H1 (cell line): Measurements from ENCODE around the gene PDYN. TPM values are rescaled to one million over a fixed set of nuclear protein-coding genes. Genes with fewer than 3 reads are reported as not detected.

ENCODE experiments used
- CTCF ChIA-PET: fragments of 300-600 bp; sonication (Branson Sonifier 250); formaldehyde crosslinking; loops from one replicate; lab custom pipeline; 2021; ENCODE audit not compliant: partially characterized antibody; lab: Charles Lee
- POLR2A ChIA-PET: fragments of 300-600 bp; sonication (Branson Sonifier 250); formaldehyde crosslinking; loops from one replicate; lab custom pipeline; 2021; ENCODE audit warnings: inconsistent platforms; ENCODE audit not compliant: partially characterized antibody; lab: Charles Lee
- DNase-seq, 2 experiments: peaks; one replicate each; pipeline versions ENCODE4 v3.0.0 to v3.0.0-alpha.2; 2010 to 2022; ENCODE audit warnings: low spot score in 2 of 2, low read depth in 1 of 2, mixed read lengths in 1 of 2
- FAIRE-seq: peaks from 2 replicates; lab custom pipeline; 2011; peaks lifted over from hg19 to GRCh38; lab: Jason Lieb, UNC
- H2AFZ ChIP-seq: 2 replicates; pipeline ENCODE4 v1.8.1; 2012; ENCODE audit warnings: low read length, inconsistent platforms
- H2AK5ac ChIP-seq: 2 replicates; pipeline ENCODE4 v1.6.1; 2013; ENCODE audit warnings: low read depth, low read length
- H2BK120ac ChIP-seq: replicated peaks from 2 replicates; pipeline ENCODE3; 2013; ENCODE audit warnings: low read depth, low read length, inconsistent platforms
- H2BK12ac ChIP-seq: 2 replicates; pipeline ENCODE4 v1.6.1; 2013; ENCODE audit warnings: low read depth, low read length
- H2BK15ac ChIP-seq: 2 replicates; pipeline ENCODE4 v1.6.1; 2013; ENCODE audit warnings: low read length
- H2BK20ac ChIP-seq: 2 replicates; pipeline ENCODE4 v1.6.1; 2013; ENCODE audit warnings: low read length
- H2BK5ac ChIP-seq: 2 replicates; pipeline ENCODE4 v1.6.1; 2013; ENCODE audit warnings: low read depth, low read length
- H3K14ac ChIP-seq: 2 replicates; pipeline ENCODE4 v1.6.1; 2013; ENCODE audit warnings: inconsistent platforms; ENCODE audit not compliant: insufficient read length
- H3K18ac ChIP-seq: 2 replicates; pipeline ENCODE4 v1.6.1; 2013; ENCODE audit warnings: low read length; ENCODE audit errors: extremely low read depth
- H3K23ac ChIP-seq: 2 replicates; pipeline ENCODE4 v1.6.1; 2013; ENCODE audit warnings: inconsistent platforms; ENCODE audit not compliant: insufficient read length
- H3K23me2 ChIP-seq: 2 replicates; pipeline ENCODE4 v1.6.1; 2013; ENCODE audit warnings: low read depth, low read length
- H3K27ac ChIP-seq: 2 replicates; pipeline ENCODE4 v1.6.1; 2011; ENCODE audit warnings: low read depth, low read length, inconsistent platforms
- H3K27me3 ChIP-seq, 4 experiments: replicated peaks in 1 of 4; 1 replicate in 1 of 4; 2 replicates in 3 of 4; pipeline versions ENCODE4 v1.6.1 to v1.8.1; 2011 to 2013; ENCODE audit warnings: low read length in 3 of 4, mild to moderate bottlenecking in 3 of 4, inconsistent platforms in 2 of 4, mixed read lengths in 2 of 4, moderate library complexity in 1 of 4; ENCODE audit not compliant: control insufficient read depth in 3 of 4, insufficient read depth in 3 of 4; ENCODE audit errors: extremely low read depth in 1 of 4
- H3K36me3 ChIP-seq, 4 experiments: 2 replicates each; pipeline versions ENCODE4 v1.6.1 to v1.8.1; 2011 to 2013; ENCODE audit warnings: mild to moderate bottlenecking in 4 of 4, low read length in 3 of 4, moderate library complexity in 2 of 4, control low read depth in 1 of 4, inconsistent platforms in 1 of 4; ENCODE audit not compliant: insufficient read depth in 4 of 4, control insufficient read depth in 2 of 4
- H3K4ac ChIP-seq: replicated peaks from 2 replicates; pipeline ENCODE3; 2013; ENCODE audit warnings: low read length, low read depth, mixed read lengths, inconsistent platforms; ENCODE audit not compliant: insufficient read length
- H3K4me1 ChIP-seq, 4 experiments: replicated peaks in 1 of 4; 1 replicate in 1 of 4; 2 replicates in 3 of 4; pipeline versions ENCODE4 v1.6.1 to v1.8.1; 2011 to 2013; ENCODE audit warnings: low read length in 3 of 4, inconsistent platforms in 2 of 4, mixed read lengths in 1 of 4; ENCODE audit not compliant: insufficient read depth in 4 of 4, control insufficient read depth in 3 of 4
- H3K4me2 ChIP-seq, 2 experiments: 2 replicates each; pipeline versions ENCODE4 v1.6.1 to v1.8.1; 2011 to 2013; ENCODE audit warnings: low read depth in 2 of 2, low read length in 2 of 2, control low read depth in 1 of 2, inconsistent platforms in 1 of 2, mild to moderate bottlenecking in 1 of 2; ENCODE audit not compliant: insufficient read depth in 1 of 2
- H3K4me3 ChIP-seq, 4 experiments: fragments of 200-600, 300-600 bp in 1 of 4; sonication (generic), shearing (Covaris generic), sonication (Bioruptor Twin) in 1 of 4; 2 replicates each; pipeline versions ENCODE4 v1.5.1 to v1.8.1; 2011 to 2016; ENCODE audit warnings: low read length in 4 of 4, low read depth in 3 of 4, control low read depth in 2 of 4, inconsistent platforms in 2 of 4, mild to moderate bottlenecking in 2 of 4, mixed read lengths in 1 of 4, moderate library complexity in 1 of 4; ENCODE audit not compliant: insufficient read depth in 2 of 4; ENCODE audit errors: extremely low read depth in 1 of 4
- H3K56ac ChIP-seq: replicated peaks from 2 replicates; pipeline ENCODE3; 2013; ENCODE audit warnings: low read depth, mild to moderate bottlenecking, mixed read lengths, low read length, inconsistent platforms; ENCODE audit not compliant: insufficient read length
- H3K79me1 ChIP-seq: 2 replicates; pipeline ENCODE4 v1.6.1; 2013; ENCODE audit warnings: low read depth, low read length, control low read depth
- H3K79me2 ChIP-seq, 2 experiments: 2 replicates each; pipeline versions ENCODE4 v1.6.1 to v1.8.1; 2012 to 2013; ENCODE audit warnings: low read length in 2 of 2, mild to moderate bottlenecking in 2 of 2, inconsistent platforms in 1 of 2; ENCODE audit not compliant: insufficient read depth in 2 of 2, control insufficient read depth in 1 of 2
- H3K9ac ChIP-seq, 4 experiments: replicated peaks in 1 of 4; 1 replicate in 1 of 4; 2 replicates in 3 of 4; pipeline versions ENCODE4 v1.6.1 to v1.8.1; 2011 to 2013; ENCODE audit warnings: low read depth in 3 of 4, low read length in 3 of 4, control low read depth in 2 of 4, mild to moderate bottlenecking in 2 of 4, moderate library complexity in 2 of 4, inconsistent platforms in 1 of 4; ENCODE audit errors: extremely low read depth in 1 of 4
- H3K9me3 ChIP-seq, 2 experiments: 2 replicates each; pipeline versions ENCODE4 v1.6.1 to v1.8.1; 2012 to 2013; ENCODE audit warnings: mild to moderate bottlenecking in 2 of 2, moderate library complexity in 2 of 2, control low read depth in 1 of 2, inconsistent platforms in 1 of 2, low read depth in 1 of 2, low read length in 1 of 2, mixed read lengths in 1 of 2; ENCODE audit not compliant: insufficient read depth in 2 of 2
- H4K20me1 ChIP-seq, 2 experiments: replicated peaks in 1 of 2; 2 replicates each; pipeline versions ENCODE3 to v1.8.1; 2011 to 2013; ENCODE audit warnings: inconsistent platforms in 2 of 2, low read length in 2 of 2, mild to moderate bottlenecking in 1 of 2; ENCODE audit not compliant: insufficient read depth in 2 of 2, control insufficient read depth in 1 of 2
- H4K5ac ChIP-seq: 2 replicates; pipeline ENCODE4 v1.6.1; 2013; ENCODE audit warnings: low read length, low read depth, mixed read lengths, inconsistent platforms; ENCODE audit not compliant: insufficient read length
- H4K8ac ChIP-seq: 2 replicates; pipeline ENCODE4 v1.8.0; 2013; ENCODE audit warnings: mild to moderate bottlenecking, moderate library complexity, low read length, inconsistent platforms; ENCODE audit not compliant: insufficient read depth; ENCODE audit errors: extremely low read depth
- H4K91ac ChIP-seq: replicated peaks from 2 replicates; pipeline ENCODE3; 2013; ENCODE audit warnings: low read length, mixed read lengths, inconsistent platforms; ENCODE audit not compliant: insufficient read length
- ASH2L ChIP-seq: fragments of 200-600, 300-600 bp; sonication (generic); IDR thresholded peaks from one replicate; pipeline ENCODE4 v1.7.1; 2017; ENCODE audit warnings: low read length
- JUN ChIP-seq: IDR thresholded peaks from 2 replicates; pipeline ENCODE4 v1.6.1; 2011; ENCODE audit warnings: low read depth, mild to moderate bottlenecking, improper control_type of control experiment, low read length
- KDM5A ChIP-seq: fragments of 200-600 bp; IDR thresholded peaks from 2 replicates; pipeline ENCODE4 v1.7.1; 2012; ENCODE audit warnings: mild to moderate bottlenecking, low read length, inconsistent platforms, mixed read lengths
- NRF1 ChIP-seq: IDR thresholded peaks from 2 replicates; pipeline ENCODE4 v1.6.1; 2011; ENCODE audit warnings: mild to moderate bottlenecking, low read depth, low read length, improper control_type of control experiment
- POLR2A ChIP-seq, 2 experiments: IDR thresholded peaks; 1 replicate in 1 of 2; 2 replicates in 1 of 2; pipeline ENCODE4 v1.6.1; 2011; ENCODE audit warnings: low read depth in 2 of 2, low read length in 2 of 2, mild to moderate bottlenecking in 2 of 2; ENCODE audit errors: control extremely low read depth in 1 of 2
- POU5F1 ChIP-seq: IDR thresholded peaks from 2 replicates; pipeline ENCODE4 v1.6.1; 2011; ENCODE audit warnings: low read depth, mild to moderate bottlenecking, low read length, moderate library complexity
- SUZ12 ChIP-seq: fragments of 200-600 bp; sonication (generic); IDR thresholded peaks from 2 replicates; pipeline ENCODE4 v1.6.1; 2012; ENCODE audit warnings: mild to moderate bottlenecking, inconsistent platforms, low read length, moderate library complexity, mixed read lengths
- TAF1 ChIP-seq: IDR thresholded peaks from 2 replicates; pipeline ENCODE4 v1.6.1; 2011; ENCODE audit warnings: mild to moderate bottlenecking, low read depth, low read length
- YY1 ChIP-seq: IDR thresholded peaks from 2 replicates; pipeline ENCODE4 v1.6.1; 2011; ENCODE audit warnings: low read depth, mild to moderate bottlenecking, low read length
- WGBS, 2 experiments: shearing (Covaris generic) in 1 of 2; methylation state at CpG; one replicate each; pipeline versions ENCODE4 v1.1.6 to v1.1.7; 2013 to 2015; ENCODE audit warnings: low lambda C conversion rate in 2 of 2, mixed read lengths in 2 of 2, inconsistent platforms in 1 of 2, low coverage in 1 of 2, missing lambda C conversion rate in 1 of 2; ENCODE audit not compliant: insufficient replicate concordance in 2 of 2, insufficient coverage in 1 of 2, insufficient read length in 1 of 2; ENCODE audit errors: extremely low coverage in 1 of 2, missing lambda C conversion rate in 1 of 2; 5-methylcytosine and 5-hydroxymethylcytosine counted together
- polyA plus RNA-seq, 7 experiments: library from polyadenylated mRNA; depleted of rRNA in 3 of 7; stranded (reverse) in 5 of 7; unstranded in 2 of 7; fragments of >200 nt in 5 of 7; fragments of 200-250 nt in 2 of 7; gene quantifications; 1 replicate in 5 of 7; 2 replicates in 1 of 7; 4 replicates in 1 of 7; pipeline versions ENCODE4 v1.2.1 to v1.2.3, GENCODE V29; 2011 to 2013; ENCODE audit warnings: missing spikeins in 2 of 7, mixed read lengths in 2 of 7
- total RNA-seq: library from RNA; stranded (reverse); fragmentation: NEBNext Ultra II Directional; extraction: Animal tissue kit (Norgen Biotek cat#: 25700); gene quantifications from 2 replicates; pipeline ENCODE4 v1.2.1, GENCODE V29; 2021

PDYN gene
- total and polyA plus RNA-seq, 2 of the 8 experiments (the other 6 are each of a cell fraction or from before 2014, with no cell fraction given): 0.54 to 0.60 TPM

GRCh38 chr20:2010533-2010932 is 16.7 kb upstream of the PDYN start:
- no peak overlapping the region for H3K23ac ChIP-seq
- H3K4me2 ChIP-seq: no peak overlapping the region
- POLR2A ChIA-PET: interaction anchor here (0.6 kb wide), 1 partner anchor 13 kb away, joined by 3 read pairs; no protein-coding TSS in a partner anchor
- no peak for FAIRE-seq
- no peak overlapping the region for H4K8ac ChIP-seq
- no peak overlapping the region for H4K5ac ChIP-seq
- H3K9me3 ChIP-seq: no peaks in the 10 kb centered on the region
- H3K27ac ChIP-seq: no peak overlapping the region
- H3K56ac ChIP-seq: no peak overlapping the region
- WGBS, 2 experiments: 69% methylated on average over 4 of the region's 4 CpGs; no CpG with 5 or more reads in 1 of the 2 experiments
- H3K79me1 ChIP-seq: no peaks in the 10 kb centered on the region
- no peaks in the 10 kb centered on the region for H3K79me2 ChIP-seq
- no peak overlapping the region for H2BK20ac ChIP-seq
- CTCF ChIA-PET: interaction anchor here (0.6 to 6.0 kb wide), 5 partner anchors 12 to 84 kb away, joined by 3 to 88 read pairs (median 30); no protein-coding TSS in a partner anchor
- no peaks in the 10 kb centered on the region for H3K23me2 ChIP-seq
- no peak overlapping the region for H3K4ac ChIP-seq
- H4K20me1 ChIP-seq: peaks cover 0 to 3% of the 10 kb centered on the region in 2 experiments
- no peak overlapping the region for H2BK5ac ChIP-seq
- H2AFZ ChIP-seq: no peak overlapping the region
- no peak overlapping the region for H4K91ac ChIP-seq
- no peak overlapping the region for H3K4me3 ChIP-seq
- peaks cover 0 to 8% (median 2%) of the 10 kb centered on the region in 4 experiments; a peak in 2 of 7 replicates for H3K4me1 ChIP-seq
- no peak overlapping the region for H3K9ac ChIP-seq
- no peak overlapping the region for H2BK15ac ChIP-seq
- H3K18ac ChIP-seq: no peak overlapping the region
- no peaks in the 10 kb centered on the region for H3K36me3 ChIP-seq
- DNase-seq: peak in 1 of 2 experiments; percentile 23
- no peak overlapping the region for H2BK120ac ChIP-seq
- no peak overlapping the region for H2AK5ac ChIP-seq
- peaks cover 0 to 8% (median under 1%) of the 10 kb centered on the region in 4 experiments; a peak in 3 of 7 replicates for H3K27me3 ChIP-seq
- no peak overlapping the region for H3K14ac ChIP-seq
- H2BK12ac ChIP-seq: no peak overlapping the region
- TF ChIP-seq POLR2A (IDR thresholded peaks at IDR 0.05; ENCODE audit: control extremely low read depth in 1 of 2, low read depth in 2 of 2, low read length in 2 of 2) (no peak), ASH2L (no peak), JUN (no peak), YY1 (no peak), SUZ12 (no peak), TAF1 (no peak), POU5F1 (no peak), KDM5A (no peak), NRF1 (no peak)
